HFFc6 (cell line): ENCODE measurements around the gene DHX34. TPM values are rescaled to one million over a fixed set of nuclear protein-coding genes. Genes with fewer than 3 reads are reported as not detected.

Experiments used
- DNase-seq: peaks from one replicate; pipeline ENCODE4 v3.0.0-alpha.2; 2018
- H3K27ac Mint-ChIP-seq: 2 replicates; pipeline ENCODE4 v1.8.0; 2020; ENCODE audit warnings: mild to moderate bottlenecking, mixed read lengths
- H3K27me3 Mint-ChIP-seq: 2 replicates; pipeline ENCODE4 v1.8.0; 2021; ENCODE audit warnings: mild to moderate bottlenecking, moderate library complexity, mixed read lengths; ENCODE audit not compliant: insufficient read depth
- H3K36me3 Mint-ChIP-seq: 2 replicates; pipeline ENCODE4 v1.8.0; 2021; ENCODE audit warnings: low read depth, mixed read lengths
- H3K4me1 Mint-ChIP-seq: 2 replicates; pipeline ENCODE4 v1.8.0; 2020; ENCODE audit warnings: low read depth, mixed read lengths
- H3K4me3 Mint-ChIP-seq: 2 replicates; pipeline ENCODE4 v1.8.0; 2020; ENCODE audit warnings: mild to moderate bottlenecking, moderate library complexity, mixed read lengths
- H3K9me3 Mint-ChIP-seq: 2 replicates; pipeline ENCODE4 v1.8.0; 2020; ENCODE audit warnings: mild to moderate bottlenecking, mixed read lengths
- total RNA-seq, 6 experiments: library from RNA; stranded (reverse); fragmentation: NEBNext Ultra II Directional; extraction: Animal tissue kit (Norgen Biotek cat#: 25700); gene quantifications; 2 replicates in 1 of 6; 3 replicates in 5 of 6; pipeline ENCODE4 v1.2.3, GENCODE V29; 2021
- TF ChIP-seq, protein P1 (sequence below): fragments of 200-600 bp; sonication (generic); IDR thresholded peaks from 2 replicates; pipeline ENCODE4 v1.5.0; 2021; ENCODE audit warnings: antibody characterized with exemption, mild to moderate bottlenecking

DHX34 gene
- total RNA-seq, 6 experiments from 2014 or later = 11.8 to 14.4 (median 12.6) TPM

DNA sequence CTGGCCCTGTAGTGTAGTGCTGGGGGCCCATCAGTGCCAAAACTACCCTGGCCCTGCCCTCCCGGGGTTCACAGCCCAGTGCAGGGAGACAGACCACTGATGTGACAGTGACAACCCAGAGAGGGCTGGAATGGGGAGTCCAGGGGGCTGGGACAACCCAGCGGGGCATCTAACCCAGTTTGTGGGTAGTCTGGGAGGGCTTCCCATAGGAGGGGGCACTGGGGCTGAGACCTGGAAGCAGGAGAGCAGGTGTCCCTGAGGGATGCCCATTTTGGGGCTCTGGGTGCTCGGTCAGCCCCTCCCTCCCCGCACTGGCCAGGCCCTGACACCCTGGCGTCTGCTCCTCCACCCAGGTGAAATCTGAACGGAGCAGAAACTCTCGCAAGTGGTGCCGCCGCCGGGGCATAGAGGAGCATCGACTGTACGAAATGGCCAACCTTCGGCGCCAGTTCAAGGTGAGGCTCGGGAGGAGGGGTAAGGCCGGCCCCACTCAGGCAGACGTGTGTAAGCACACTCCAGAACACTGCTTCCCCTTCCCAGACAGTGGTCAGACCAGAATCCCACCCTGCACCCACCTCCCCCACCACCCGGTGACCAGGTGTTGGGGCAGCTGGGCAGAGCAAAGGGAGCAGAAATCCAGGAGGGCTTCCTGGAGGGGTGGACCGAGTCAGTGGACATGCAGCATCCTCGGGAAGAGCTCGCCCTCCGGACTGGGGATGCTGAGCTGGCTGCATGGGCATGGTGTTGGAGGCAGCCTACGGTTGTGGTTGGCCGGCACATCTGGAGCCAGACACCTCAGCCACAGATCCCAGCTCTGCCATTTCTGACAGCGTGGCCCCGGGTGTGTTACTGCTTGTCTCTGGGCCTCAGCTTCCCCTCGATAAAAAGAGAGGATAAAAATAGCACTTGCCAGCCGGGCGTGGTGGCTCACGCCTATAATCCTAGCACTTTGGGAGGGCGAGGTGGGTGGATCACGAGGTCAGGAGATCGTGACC, 24.4 kb downstream of the DHX34 start:
- H3K27ac Mint-ChIP-seq = no peak overlapping the region
- peaks cover 5% of the 10 kb centered on the region for H3K36me3 Mint-ChIP-seq
- H3K4me3 Mint-ChIP-seq = no peak overlapping the region
- no peak for DNase-seq
- peaks cover 15% of the 10 kb centered on the region for H3K4me1 Mint-ChIP-seq
- H3K9me3 Mint-ChIP-seq = no peaks in the 10 kb centered on the region
- TF ChIP-seq, protein P1, sequence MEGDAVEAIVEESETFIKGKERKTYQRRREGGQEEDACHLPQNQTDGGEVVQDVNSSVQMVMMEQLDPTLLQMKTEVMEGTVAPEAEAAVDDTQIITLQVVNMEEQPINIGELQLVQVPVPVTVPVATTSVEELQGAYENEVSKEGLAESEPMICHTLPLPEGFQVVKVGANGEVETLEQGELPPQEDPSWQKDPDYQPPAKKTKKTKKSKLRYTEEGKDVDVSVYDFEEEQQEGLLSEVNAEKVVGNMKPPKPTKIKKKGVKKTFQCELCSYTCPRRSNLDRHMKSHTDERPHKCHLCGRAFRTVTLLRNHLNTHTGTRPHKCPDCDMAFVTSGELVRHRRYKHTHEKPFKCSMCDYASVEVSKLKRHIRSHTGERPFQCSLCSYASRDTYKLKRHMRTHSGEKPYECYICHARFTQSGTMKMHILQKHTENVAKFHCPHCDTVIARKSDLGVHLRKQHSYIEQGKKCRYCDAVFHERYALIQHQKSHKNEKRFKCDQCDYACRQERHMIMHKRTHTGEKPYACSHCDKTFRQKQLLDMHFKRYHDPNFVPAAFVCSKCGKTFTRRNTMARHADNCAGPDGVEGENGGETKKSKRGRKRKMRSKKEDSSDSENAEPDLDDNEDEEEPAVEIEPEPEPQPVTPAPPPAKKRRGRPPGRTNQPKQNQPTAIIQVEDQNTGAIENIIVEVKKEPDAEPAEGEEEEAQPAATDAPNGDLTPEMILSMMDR = no peak
- H3K27me3 Mint-ChIP-seq = peaks cover 2% of the 10 kb centered on the region; the same call in 1 of the 2 replicates

DNA sequence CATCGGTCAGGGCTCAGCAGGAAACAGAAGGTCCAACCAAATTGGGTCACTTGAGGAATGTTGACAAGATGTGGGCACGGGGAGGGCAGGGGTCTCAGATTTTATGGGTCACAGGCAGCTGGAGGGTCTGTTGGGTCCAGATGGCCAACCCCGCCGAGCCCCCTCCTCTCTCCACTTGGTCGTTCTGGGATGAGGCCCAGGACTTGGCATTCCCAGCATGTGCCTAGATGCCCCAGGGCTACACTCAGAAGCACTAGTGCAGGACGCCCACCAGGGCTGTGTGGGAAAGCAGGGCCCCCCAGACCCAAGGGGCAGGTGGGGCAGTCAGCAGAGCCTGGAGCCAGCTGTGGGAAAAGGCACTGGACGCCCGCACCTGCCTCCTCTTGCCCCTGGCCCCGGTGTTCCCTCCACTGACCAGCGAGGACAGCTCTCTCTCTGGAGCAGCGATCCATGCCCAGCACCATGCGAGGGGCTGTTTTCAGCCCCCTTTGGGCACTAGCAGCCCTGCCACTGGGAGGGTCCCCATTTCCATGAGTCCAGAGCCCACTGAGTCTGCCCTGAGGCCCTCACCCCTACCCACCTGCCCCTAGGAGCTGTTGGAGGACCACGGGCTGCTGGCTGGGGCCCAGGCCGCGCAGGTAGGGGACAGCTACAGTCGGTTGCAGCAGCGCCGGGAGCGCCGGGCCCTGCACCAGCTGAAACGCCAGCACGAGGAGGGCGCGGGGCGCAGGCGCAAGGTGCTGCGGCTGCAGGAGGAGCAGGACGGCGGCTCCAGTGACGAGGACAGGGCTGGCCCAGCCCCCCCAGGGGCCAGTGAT, 26.0 kb downstream of the DHX34 start:
- H3K27me3 Mint-ChIP-seq = peaks cover 2% of the 10 kb centered on the region; the same call in 1 of the 2 replicates
- no peak overlapping the region for H3K4me3 Mint-ChIP-seq
- TF ChIP-seq, protein P1 = no peak
- H3K27ac Mint-ChIP-seq = no peak overlapping the region
- H3K36me3 Mint-ChIP-seq = no peaks in the 10 kb centered on the region; the same call in 1 of the 2 replicates
- peaks cover 5% of the 10 kb centered on the region for H3K4me1 Mint-ChIP-seq
- no peak for DNase-seq
- H3K9me3 Mint-ChIP-seq = no peaks in the 10 kb centered on the region

DNA sequence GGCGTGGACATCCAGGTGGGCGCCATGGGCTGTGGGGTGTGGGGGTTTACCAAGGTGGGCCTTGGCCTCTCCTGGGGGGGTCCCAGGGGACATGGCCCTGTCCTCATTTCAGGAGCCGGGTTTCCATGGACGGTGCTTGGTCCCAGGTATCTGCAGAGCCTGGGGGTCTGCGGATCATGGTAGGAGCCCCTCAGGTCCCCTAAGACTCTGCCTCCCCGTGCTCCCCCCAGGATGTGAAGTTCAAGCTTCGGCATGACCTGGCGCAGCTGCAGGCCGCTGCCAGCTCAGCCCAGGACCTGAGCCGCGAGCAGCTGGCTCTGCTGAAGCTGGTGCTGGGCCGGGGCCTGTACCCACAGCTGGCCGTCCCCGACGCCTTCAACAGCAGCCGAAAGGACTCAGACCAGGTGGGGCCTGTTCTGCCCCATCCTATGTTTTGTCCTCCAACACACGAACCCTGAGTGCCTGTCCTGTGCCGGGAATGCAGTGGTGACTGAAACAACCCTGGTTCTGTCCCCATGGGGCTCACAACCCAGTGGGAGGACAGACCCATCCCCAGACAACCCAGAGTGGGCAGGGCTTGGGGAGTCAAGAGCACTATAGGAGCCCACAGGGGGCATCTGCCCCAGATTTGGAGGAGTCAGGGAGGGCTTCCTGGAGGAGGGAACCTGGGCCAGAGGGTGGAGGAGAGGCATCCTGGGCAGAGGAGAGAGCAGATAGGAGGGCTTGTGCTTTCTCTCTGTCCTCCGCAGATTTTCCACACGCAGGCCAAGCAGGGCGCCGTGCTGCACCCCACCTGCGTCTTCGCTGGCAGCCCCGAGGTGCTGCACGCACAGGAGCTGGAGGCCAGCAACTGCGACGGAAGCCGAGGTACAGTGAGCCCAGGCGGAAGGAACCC, 26.8 kb downstream of the DHX34 start:
- DNase-seq = no peak
- Mint-ChIP-seq H3K9me3 (no peaks in the 10 kb centered on the region), H3K36me3 (no peaks in the 10 kb centered on the region; the same call in 1 of the 2 replicates), H3K4me1 (no peaks in the 10 kb centered on the region), H3K4me3 (no peak overlapping the region), H3K27me3 (no peaks in the 10 kb centered on the region), H3K27ac (no peak overlapping the region)
- TF ChIP-seq, protein P1 = no peak

DNA sequence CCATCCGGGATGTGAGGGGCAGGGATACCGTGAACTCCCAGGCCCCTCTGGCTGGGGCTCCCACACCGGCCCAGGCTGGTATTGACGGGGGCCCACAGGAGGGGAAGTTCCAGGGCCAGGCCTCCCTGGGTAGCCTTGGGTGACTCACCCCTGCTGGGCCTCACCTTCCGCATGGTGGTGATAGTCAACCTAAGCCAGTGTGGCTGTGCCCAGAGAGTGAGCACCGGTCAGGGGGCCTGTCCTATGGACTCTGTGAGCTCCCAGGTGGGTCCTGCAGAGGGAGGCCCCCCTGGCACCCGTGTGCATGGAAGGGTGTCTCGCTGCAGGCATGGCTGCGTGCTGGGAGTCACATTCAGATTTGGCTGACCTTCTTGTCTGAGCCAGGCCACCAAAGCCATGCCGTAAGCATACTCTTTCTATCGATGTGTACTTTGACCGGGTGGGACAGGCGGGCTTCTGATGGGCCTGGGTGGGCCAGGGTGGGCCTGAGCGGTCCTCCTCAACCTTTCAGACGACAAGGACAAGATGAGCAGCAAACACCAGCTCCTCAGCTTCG, 27.6 kb downstream of the DHX34 start:
- H3K9me3 Mint-ChIP-seq = no peaks in the 10 kb centered on the region
- no peaks in the 10 kb centered on the region for H3K27me3 Mint-ChIP-seq
- DNase-seq = no peak
- no peak overlapping the region for H3K4me3 Mint-ChIP-seq
- peaks cover 4% of the 10 kb centered on the region for H3K36me3 Mint-ChIP-seq
- TF ChIP-seq, protein P1 = no peak
- H3K4me1 Mint-ChIP-seq = no peaks in the 10 kb centered on the region
- no peak overlapping the region for H3K27ac Mint-ChIP-seq
